A673 (cell line): ENCODE data around the gene RASSF7. TPM values are rescaled to one million over a fixed set of nuclear protein-coding genes. Genes with fewer than 3 reads are reported as not detected.

ENCODE experiments used
- BruUV-seq: library from RNA; stranded (reverse); fragments of 400-500 nt; replicated peaks from 2 replicates; lab custom pipeline; 2021; lab: Mats Ljungman, UMichigan
- CTCF ChIA-PET: fragments of 300-600 bp; sonication (Branson Sonifier 250); formaldehyde crosslinking; loops from one replicate; lab custom pipeline; 2022; ENCODE audit warnings: antibody characterized with exemption; lab: Charles Lee
- POLR2A ChIA-PET: fragments of 300-600 bp; sonication (Branson Sonifier 250); formaldehyde crosslinking; loops from one replicate; lab custom pipeline; 2022; ENCODE audit warnings: antibody characterized with exemption; ENCODE audit not compliant: low non-redundant PET; lab: Charles Lee
- DNase-seq: peaks from one replicate; pipeline ENCODE4 v3.0.0-alpha.2; 2015; ENCODE audit warnings: low spot score
- H3K27ac ChIP-seq: fragments of 200-600 bp; sonication (generic); 2 replicates; pipeline ENCODE4 v1.5.1; 2016; ENCODE audit warnings: mixed run types, low read depth, mild to moderate bottlenecking, mixed read lengths, antibody characterized with exemption, low read length; ENCODE audit not compliant: poor library complexity, severe bottlenecking
- H3K27me3 ChIP-seq: fragments of 200-600 bp; sonication (generic); replicated peaks from 2 replicates; pipeline ENCODE4 v1.6.1; 2017; ENCODE audit warnings: mixed run types, low read depth, mild to moderate bottlenecking, mixed read lengths, antibody characterized with exemption, low read length; ENCODE audit not compliant: insufficient read depth, poor library complexity
- H3K36me3 ChIP-seq: fragments of 200-600 bp; sonication (generic); 2 replicates; pipeline ENCODE4 v1.6.1; 2016; ENCODE audit warnings: mixed run types, mild to moderate bottlenecking, mixed read lengths, antibody characterized with exemption, low read length; ENCODE audit not compliant: insufficient read depth, poor library complexity, severe bottlenecking
- H3K4me1 ChIP-seq: fragments of 200-600 bp; sonication (generic); 2 replicates; pipeline ENCODE4 v1.6.1; 2017; ENCODE audit warnings: mixed run types, mild to moderate bottlenecking, mixed read lengths, antibody characterized with exemption, low read length; ENCODE audit not compliant: insufficient read depth, poor library complexity, severe bottlenecking
- H3K4me3 ChIP-seq: fragments of 200-600 bp; sonication (generic); 2 replicates; pipeline ENCODE4 v1.5.1; 2016; ENCODE audit warnings: low read depth, mixed run types, mild to moderate bottlenecking, mixed read lengths, low read length; ENCODE audit not compliant: poor library complexity, severe bottlenecking
- H3K9me3 ChIP-seq: fragments of 200-600 bp; sonication (generic); 2 replicates; pipeline ENCODE4 v1.6.1; 2016; ENCODE audit warnings: mixed run types, low read depth, mild to moderate bottlenecking, mixed read lengths, antibody characterized with exemption, low read length; ENCODE audit not compliant: poor library complexity, severe bottlenecking
- CTCF ChIP-seq: fragments of 300-800, 200-600 bp; sonication (generic); conservative IDR thresholded peaks from 2 replicates; pipeline ENCODE4 v1.5.1; 2017; ENCODE audit warnings: low read depth, mild to moderate bottlenecking, antibody characterized with exemption, low read length, moderate library complexity, mixed read lengths
- EZH2 ChIP-seq: fragments of 200-600 bp; sonication (generic); IDR thresholded peaks from 2 replicates; pipeline ENCODE4 v1.6.1; 2017; ENCODE audit warnings: borderline replicate concordance, low read depth, mild to moderate bottlenecking, mixed read lengths, antibody characterized with exemption, low read length; ENCODE audit not compliant: poor library complexity, severe bottlenecking
- intact Hi-C: fragments of 100-400 bp; cut with micrococcal nuclease; formaldehyde crosslinking; loops from one replicate; pipeline ENCODE4 v1.10.0; 2022; ENCODE audit not compliant: unreplicated experiment
- total RNA-seq: library from RNA; stranded (reverse); gene quantifications from 2 replicates; pipeline ENCODE4 v1.2.3, GENCODE V29; 2021

Gene RASSF7
- total RNA-seq, 1 experiment from 2014 or later: 4.6 TPM

GRCh38 chr11:590997-591396 is 30.2 kb downstream of the RASSF7 start:
- no peaks in the 10 kb centered on the region for H3K9me3 ChIP-seq
- no peaks in the 10 kb centered on the region for H3K27me3 ChIP-seq
- BruUV-seq: no TSS peak
- no peaks in the 10 kb centered on the region for H3K4me1 ChIP-seq
- no peak for DNase-seq
- H3K4me3 ChIP-seq: no peak overlapping the region
- CTCF ChIA-PET: no interaction called here
- POLR2A ChIA-PET: interaction anchor here (0.7 kb wide), 1 partner anchor 27 kb away, joined by 10 read pairs; no protein-coding TSS in a partner anchor
- TF ChIP-seq EZH2: no peak
- no peak for TF ChIP-seq CTCF
- peaks cover 62% of the 10 kb centered on the region for H3K36me3 ChIP-seq
- H3K27ac ChIP-seq: no peak overlapping the region
- intact Hi-C loops: no loop called here

- intact Hi-C loops: no loop called here
- no peak overlapping the region for H3K27ac ChIP-seq
- ChIA-PET CTCF (no interaction called here), POLR2A (no interaction called here)
- no TSS peak for BruUV-seq
- no peak for TF ChIP-seq CTCF
- no peak for TF ChIP-seq EZH2
- H3K36me3 ChIP-seq: peaks cover 56% of the 10 kb centered on the region
- no peaks in the 10 kb centered on the region for H3K9me3 ChIP-seq
- H3K4me1 ChIP-seq: no peaks in the 10 kb centered on the region
- no peak overlapping the region for H3K4me3 ChIP-seq
- H3K27me3 ChIP-seq: no peaks in the 10 kb centered on the region
- no peak for DNase-seq
Measured at GRCh38 chr11:592501-592900, 31.7 kb downstream of the RASSF7 start.

- Histone ChIP-seq H3K36me3 (peaks cover 55% of the 10 kb centered on the region), H3K4me3 (no peak overlapping the region), H3K27ac (no peak overlapping the region), H3K27me3 (no peaks in the 10 kb centered on the region), H3K4me1 (no peaks in the 10 kb centered on the region), H3K9me3 (no peaks in the 10 kb centered on the region)
- no TSS peak for BruUV-seq
- ChIA-PET CTCF (no interaction called here), POLR2A (no interaction called here)
- intact Hi-C loops: no loop called here
- no peak for DNase-seq
- TF ChIP-seq CTCF: no peak
- no peak for TF ChIP-seq EZH2
Measured at GRCh38 chr11:592918-593317, 32.1 kb downstream of the RASSF7 start.
